Mammary epithelial cell (primary cell): Measurements from ENCODE around the gene PLOD3.

Experiments
- CTCF ChIP-seq, 2 donors: IDR thresholded peaks in 1 of 2; conservative IDR thresholded peaks in 1 of 2; 2 replicates each; pipeline ENCODE4 v1.5.1; 2011 to 2012; ENCODE audit warnings: inconsistent platforms in 2 of 2, low read length in 2 of 2, mild to moderate bottlenecking in 2 of 2, control low read depth in 1 of 2, low read depth in 1 of 2; ENCODE audit not compliant: insufficient read depth in 1 of 2; ENCODE audit errors: extremely low read depth in 1 of 2
- EZH2 ChIP-seq: IDR thresholded peaks from 2 replicates; pipeline ENCODE4 v1.6.1; 2012; ENCODE audit warnings: low read length, inconsistent platforms, borderline replicate concordance

- TF ChIP-seq EZH2 (no peak), CTCF (conservative IDR thresholded peaks at IDR 0.05 in 1 of 2, IDR thresholded peaks at IDR 0.05 in 1 of 2; ENCODE audit: extremely low read depth in 1 of 2, insufficient read depth in 1 of 2, low read depth in 1 of 2, low read length in 2 of 2) (no peak)
Observed at GRCh38 chr7:101206665-101207042, 10.7 kb downstream of the PLOD3 start.
